Endothelial cell of umbilical vein (primary cell): ENCODE results near the gene MAP1LC3B2. TPM values are rescaled to one million over a fixed set of nuclear protein-coding genes. Genes with fewer than 3 reads are reported as not detected.

ENCODE experiments used
- BruUV-seq: library from RNA; stranded (reverse); fragments of 400-500 nt; replicated peaks from 2 replicates; lab custom pipeline; 2021; lab: Mats Ljungman, UMichigan
- CTCF ChIA-PET: fragments of 300-600, 350-600 bp; sonication (Branson Sonifier 250); formaldehyde crosslinking; loops from one replicate; lab custom pipeline; 2021; ENCODE audit warnings: antibody characterized with exemption, inconsistent platforms; lab: Charles Lee
- POLR2A ChIA-PET: fragments of 300-600, 350-600 bp; sonication (Branson Sonifier 250); formaldehyde crosslinking; loops from one replicate; lab custom pipeline; 2021; ENCODE audit warnings: antibody characterized with exemption, inconsistent platforms; lab: Charles Lee
- DNase-seq: peaks from one replicate; pipeline ENCODE4 v3.0.0-alpha.2; 2011; ENCODE audit warnings: low read depth, low spot score
- FAIRE-seq: peaks from 2 replicates; lab custom pipeline; 2011; peaks lifted over from hg19 to GRCh38; lab: Jason Lieb, UNC
- H2AFZ ChIP-seq: 2 replicates; pipeline ENCODE4 v1.6.0; 2012; ENCODE audit warnings: low read depth, low read length, control low read depth, inconsistent platforms
- H3K27ac ChIP-seq: 2 replicates; pipeline ENCODE4 v1.5.1; 2011; ENCODE audit warnings: low read depth, mild to moderate bottlenecking, control low read depth, low read length, moderate library complexity; ENCODE audit not compliant: insufficient read depth
- H3K27me3 ChIP-seq, 2 experiments: 2 replicates each; pipeline versions ENCODE4 v1.6.0 to v1.6.1; 2011; ENCODE audit warnings: low read length in 2 of 2, mixed read lengths in 1 of 2; ENCODE audit not compliant: control insufficient read depth in 2 of 2, insufficient read depth in 2 of 2
- H3K36me3 ChIP-seq, 2 experiments: 2 replicates in 1 of 2; 3 replicates in 1 of 2; pipeline ENCODE4 v1.5.1; 2011; ENCODE audit warnings: low read length in 2 of 2, mild to moderate bottlenecking in 1 of 2, moderate library complexity in 1 of 2; ENCODE audit not compliant: control insufficient read depth in 2 of 2, insufficient read depth in 2 of 2; ENCODE audit errors: extremely low read depth in 1 of 2
- H3K4me1 ChIP-seq: 3 replicates; pipeline ENCODE4 v1.5.1; 2011; ENCODE audit warnings: mild to moderate bottlenecking, low read length; ENCODE audit not compliant: control insufficient read depth, insufficient read depth; ENCODE audit errors: extremely low read depth
- H3K4me2 ChIP-seq: 2 replicates; pipeline ENCODE4 v1.6.1; 2011; ENCODE audit warnings: low read length, control low read depth, mixed read lengths; ENCODE audit not compliant: insufficient read depth
- H3K4me3 ChIP-seq, 3 experiments: fragments of 200-600 bp in 1 of 3; sonication (generic), shearing (Covaris generic) in 1 of 3; replicated peaks in 1 of 3; 2 replicates each; pipeline ENCODE4 v1.5.1; 2011 to 2016; ENCODE audit warnings: control low read depth in 3 of 3, low read length in 3 of 3, mild to moderate bottlenecking in 2 of 3, inconsistent platforms in 1 of 3, low read depth in 1 of 3, moderate library complexity in 1 of 3; ENCODE audit not compliant: insufficient read depth in 1 of 3
- H3K79me2 ChIP-seq: 2 replicates; pipeline ENCODE4 v1.6.0; 2012; ENCODE audit warnings: low read length, inconsistent platforms; ENCODE audit not compliant: control insufficient read depth, insufficient read depth
- H3K9ac ChIP-seq: replicated peaks from 2 replicates; pipeline ENCODE3; 2011; ENCODE audit warnings: low read length, control low read depth; ENCODE audit not compliant: insufficient read depth; ENCODE audit errors: extremely low read depth
- H3K9me1 ChIP-seq: replicated peaks from 3 replicates; pipeline ENCODE4 v1.6.0; 2011; ENCODE audit warnings: mild to moderate bottlenecking, low read length; ENCODE audit not compliant: control insufficient read depth, insufficient read depth; ENCODE audit errors: extremely low read depth
- H3K9me3 ChIP-seq: replicated peaks from 2 replicates; pipeline ENCODE4 v1.5.1; 2012; ENCODE audit warnings: low read length, inconsistent platforms; ENCODE audit not compliant: control insufficient read depth, insufficient read depth
- H4K20me1 ChIP-seq: replicated peaks from 2 replicates; pipeline ENCODE3; 2011; ENCODE audit warnings: mild to moderate bottlenecking, low read length; ENCODE audit not compliant: control insufficient read depth, insufficient read depth; ENCODE audit errors: extremely low read depth
- EZH2 ChIP-seq: IDR thresholded peaks from 2 replicates; pipeline ENCODE4 v1.6.1; 2012; ENCODE audit warnings: borderline replicate concordance, low read depth, mild to moderate bottlenecking, moderate library complexity, low read length, inconsistent platforms; ENCODE audit not compliant: severe bottlenecking
- FOS ChIP-seq: IDR thresholded peaks from 2 replicates; pipeline ENCODE4 v1.6.1; 2011; ENCODE audit warnings: mild to moderate bottlenecking, low read length, moderate library complexity, borderline replicate concordance; ENCODE audit not compliant: insufficient read depth
- GATA2 ChIP-seq: IDR thresholded peaks from 2 replicates; pipeline ENCODE4 v1.7.0; 2011; ENCODE audit warnings: low read depth, mild to moderate bottlenecking, moderate library complexity, mixed read lengths, low read length; ENCODE audit not compliant: insufficient read length, insufficient read depth
- JUN ChIP-seq: IDR thresholded peaks from 2 replicates; pipeline ENCODE4 v1.6.1; 2011; ENCODE audit warnings: borderline replicate concordance, low read depth; ENCODE audit not compliant: insufficient read length, insufficient read depth
- MYC ChIP-seq: IDR thresholded peaks from one replicate; pipeline ENCODE4 v1.6.1; 2011; ENCODE audit warnings: mild to moderate bottlenecking, low read depth, low read length
- POLR2A ChIP-seq: IDR thresholded peaks from 2 replicates; pipeline ENCODE4 v1.6.1; 2012; ENCODE audit warnings: low read depth, mild to moderate bottlenecking, control low read depth, low read length
- POLR2AphosphoS5 ChIP-seq: IDR thresholded peaks from 2 replicates; pipeline ENCODE4 v1.6.1; 2012; ENCODE audit warnings: low read depth, mild to moderate bottlenecking, control low read depth, low read length, moderate library complexity; ENCODE audit not compliant: insufficient read depth
- dilution Hi-C: fragments of 300-500 bp; cut with MboI; formaldehyde crosslinking; loops from one replicate; pipeline ENCODE4 v1.15.0; 2019; ENCODE audit warnings: low sequenced_read_pairs; ENCODE audit not compliant: extremely low pct_ligation_motif_present
- intact Hi-C: fragments of 100-400 bp; cut with micrococcal nuclease; formaldehyde crosslinking; loops from one replicate; pipeline ENCODE4 v1.10.0; 2022
- polyA plus RNA-seq, 4 experiments: library from polyadenylated mRNA; depleted of rRNA in 3 of 4; stranded (reverse) in 3 of 4; unstranded in 1 of 4; fragments of >200 nt; gene quantifications; 2 replicates each; pipeline versions ENCODE4 v1.2.1 to v1.2.3, GENCODE V29; 2011 to 2012; ENCODE audit warnings: missing spikeins in 1 of 4
- total RNA-seq: library from RNA; stranded (reverse); gene quantifications from 2 replicates; pipeline ENCODE4 v1.2.3, GENCODE V29; 2021
- TF ChIP-seq, protein P1 (sequence below), 2 donors: IDR thresholded peaks; 1 replicate in 1 of 2; 2 replicates in 1 of 2; pipeline ENCODE4 v1.5.1; 2011; ENCODE audit warnings: low read length in 2 of 2, mild to moderate bottlenecking in 2 of 2, moderate library complexity in 2 of 2, control low read depth in 1 of 2, inconsistent platforms in 1 of 2, low read depth in 1 of 2; ENCODE audit not compliant: insufficient read depth in 1 of 2; ENCODE audit errors: extremely low read depth in 1 of 2
- TF ChIP-seq, protein P2 (sequence below): IDR thresholded peaks from 2 replicates; pipeline ENCODE4 v1.6.1; 2011; ENCODE audit not compliant: insufficient read depth, insufficient read length

MAP1LC3B2 gene
- total and polyA plus RNA-seq, 2 donors (not counting 3 experiments of a cell fraction or from before 2014, with no cell fraction given) = 0.32 to 4.1 TPM

DNA sequence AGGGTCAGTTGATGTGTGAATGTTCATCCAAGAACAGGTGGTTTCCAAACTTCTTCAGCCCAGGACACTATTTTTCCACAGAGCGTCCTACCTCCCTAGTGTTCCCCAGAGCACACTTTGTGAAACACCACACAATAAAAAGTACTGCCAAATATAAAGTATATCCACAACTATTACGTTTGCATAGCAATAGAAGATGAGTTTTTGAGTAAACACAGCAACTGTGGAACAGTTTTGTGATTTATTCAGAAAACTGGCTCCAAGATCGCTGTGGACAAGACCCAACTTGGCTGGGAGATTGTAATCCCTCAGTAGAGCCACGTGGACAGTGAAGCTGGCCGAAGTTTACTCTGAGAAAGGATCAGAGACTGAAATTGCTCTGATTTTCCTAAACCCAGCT, 14.5 kb upstream of the MAP1LC3B2 start:
- FAIRE-seq = no peak
- Histone ChIP-seq H3K4me1 (peaks cover 3% of the 10 kb centered on the region), H3K4me3 (no peak overlapping the region), H3K4me2 (no peak overlapping the region), H3K9ac (no peak overlapping the region), H3K79me2 (no peaks in the 10 kb centered on the region), H3K36me3 (no peaks in the 10 kb centered on the region), H3K27me3 (peaks cover 0 to 3% of the 10 kb centered on the region in 2 experiments), H2AFZ (no peak overlapping the region), H3K9me1 (no peaks in the 10 kb centered on the region), H3K9me3 (no peaks in the 10 kb centered on the region), H4K20me1 (no peaks in the 10 kb centered on the region), H3K27ac (no peak overlapping the region)
- intact Hi-C loops = no loop called here
- no peak for TF ChIP-seq POLR2AphosphoS5
- TF ChIP-seq GATA2 = no peak
- TF ChIP-seq JUN = no peak
- TF ChIP-seq FOS = no peak
- TF ChIP-seq, protein P1, sequence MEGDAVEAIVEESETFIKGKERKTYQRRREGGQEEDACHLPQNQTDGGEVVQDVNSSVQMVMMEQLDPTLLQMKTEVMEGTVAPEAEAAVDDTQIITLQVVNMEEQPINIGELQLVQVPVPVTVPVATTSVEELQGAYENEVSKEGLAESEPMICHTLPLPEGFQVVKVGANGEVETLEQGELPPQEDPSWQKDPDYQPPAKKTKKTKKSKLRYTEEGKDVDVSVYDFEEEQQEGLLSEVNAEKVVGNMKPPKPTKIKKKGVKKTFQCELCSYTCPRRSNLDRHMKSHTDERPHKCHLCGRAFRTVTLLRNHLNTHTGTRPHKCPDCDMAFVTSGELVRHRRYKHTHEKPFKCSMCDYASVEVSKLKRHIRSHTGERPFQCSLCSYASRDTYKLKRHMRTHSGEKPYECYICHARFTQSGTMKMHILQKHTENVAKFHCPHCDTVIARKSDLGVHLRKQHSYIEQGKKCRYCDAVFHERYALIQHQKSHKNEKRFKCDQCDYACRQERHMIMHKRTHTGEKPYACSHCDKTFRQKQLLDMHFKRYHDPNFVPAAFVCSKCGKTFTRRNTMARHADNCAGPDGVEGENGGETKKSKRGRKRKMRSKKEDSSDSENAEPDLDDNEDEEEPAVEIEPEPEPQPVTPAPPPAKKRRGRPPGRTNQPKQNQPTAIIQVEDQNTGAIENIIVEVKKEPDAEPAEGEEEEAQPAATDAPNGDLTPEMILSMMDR (IDR thresholded peaks at IDR 0.05; ENCODE audit: extremely low read depth in 1 of 2, insufficient read depth in 1 of 2, low read depth in 1 of 2, low read length in 2 of 2) = no peak
- TF ChIP-seq POLR2A = no peak
- no peak for TF ChIP-seq MYC
- TF ChIP-seq, protein P2, sequence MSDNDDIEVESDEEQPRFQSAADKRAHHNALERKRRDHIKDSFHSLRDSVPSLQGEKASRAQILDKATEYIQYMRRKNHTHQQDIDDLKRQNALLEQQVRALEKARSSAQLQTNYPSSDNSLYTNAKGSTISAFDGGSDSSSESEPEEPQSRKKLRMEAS = no peak
- TF ChIP-seq EZH2 = no peak
- dilution Hi-C loops = no loop called here
- no peak for DNase-seq
- ChIA-PET POLR2A (no interaction called here), CTCF (interaction anchor here (0.7 kb wide), 1 partner anchor 67 kb away, joined by 6 read pairs; no protein-coding TSS in a partner anchor)
- BruUV-seq = no TSS peak
